Fibroblast of skin of abdomen (primary cell): ENCODE data around the gene OR2AG2. TPM values are rescaled to one million over a fixed set of nuclear protein-coding genes. Genes with fewer than 3 reads are reported as not detected.
"Not testable (repeated sequence)": the region's sequence is repeated elsewhere in the genome, so short reads cannot be mapped to it uniquely, and the experiment has no call there.

Experiments
- DNase-seq: peaks from one replicate; pipeline ENCODE4 v3.0.0-alpha.2; 2013
- polyA plus RNA-seq, 2 experiments: library from polyadenylated mRNA; unstranded; fragments of 120-200 nt; gene quantifications; one replicate each; pipeline ENCODE4 v1.2.1, GENCODE V29; 2013; ENCODE audit not compliant: insufficient read length in 2 of 2

Gene OR2AG2
- not detected for polyA plus RNA-seq (2013, experiment 1 of 2; ENCODE audit: insufficient read length)
- 0.11 TPM for polyA plus RNA-seq (2013, experiment 2 of 2; ENCODE audit: insufficient read length)

- DNase-seq = no peak
Measured at GRCh38 chr11:6771926-6772893, at the start of gene OR2AG2. Gene OR2AG2 (minus strand): TSS chr11:6771976. CDS start chr11:6768957, 3,019 bp downstream.

GRCh38 chr11:6818967-6819366 is 47.2 kb upstream of the OR2AG2 start:
- no peak for DNase-seq

- DNase-seq = no peak
Measured at GRCh38 chr11:6817694-6818093, 45.9 kb upstream of the OR2AG2 start.

GRCh38 chr11:6813656-6814055 is 41.9 kb upstream of the OR2AG2 start:
- DNase-seq = no peak

- peak; percentile 27 for DNase-seq
Measured at GRCh38 chr11:6812390-6813005, 40.7 kb upstream of the OR2AG2 start.

GRCh38 chr11:6801075-6801474 is 29.3 kb upstream of the OR2AG2 start:
- not testable (repeated sequence) for DNase-seq

GRCh38 chr11:6799402-6799801 is 27.6 kb upstream of the OR2AG2 start, which contains the start of gene OR6A2:
Gene OR6A2 (minus strand): TSS chr11:6799689. CDS start chr11:6795708, 3,981 bp downstream.
- peak; percentile 16 for DNase-seq

GRCh38 chr11:6794639-6795038 is 22.9 kb upstream of the OR2AG2 start:
- no peak for DNase-seq

GRCh38 chr11:6790546-6790945 is 18.8 kb upstream of the OR2AG2 start:
- DNase-seq = no peak

GRCh38 chr11:6782720-6783119 is 10.9 kb upstream of the OR2AG2 start, which contains the start of gene OR2AG1:
Gene OR2AG1 (plus strand): TSS chr11:6783020. CDS start chr11:6785038, 2,018 bp downstream.
- DNase-seq = no peak

- no peak for DNase-seq
Measured at GRCh38 chr11:6780829-6781228, 9.1 kb upstream of the OR2AG2 start.

- no peak for DNase-seq
Measured at GRCh38 chr11:6778518-6778917, 6.7 kb upstream of the OR2AG2 start.

GRCh38 chr11:6757373-6757967 is 14.3 kb downstream of the OR2AG2 start:
- peak; percentile 29 for DNase-seq

GRCh38 chr11:6755953-6756347 is 15.8 kb downstream of the OR2AG2 start:
- DNase-seq = no peak

- peak; percentile 18 for DNase-seq
Measured at GRCh38 chr11:6755303-6755952, 16.3 kb downstream of the OR2AG2 start.

- no peak for DNase-seq
Measured at GRCh38 chr11:6747097-6747668, 24.6 kb downstream of the OR2AG2 start.

- DNase-seq = no peak
Measured at GRCh38 chr11:6746626-6747025, 25.1 kb downstream of the OR2AG2 start.

GRCh38 chr11:6746086-6746618 is 25.6 kb downstream of the OR2AG2 start:
- no peak for DNase-seq

GRCh38 chr11:6745465-6746015 is 26.2 kb downstream of the OR2AG2 start:
- DNase-seq = no peak

GRCh38 chr11:6745018-6745417 is 26.8 kb downstream of the OR2AG2 start:
- no peak for DNase-seq

GRCh38 chr11:6742260-6742659 is 29.5 kb downstream of the OR2AG2 start:
- no peak for DNase-seq
